ENCODE measurements around the gene GGCT.

GRCh38 chr7:30528779-30529178, 24.1 kb upstream of the GGCT start:
- TF ChIP-seq EZH2 (IDR thresholded peaks at IDR 0.05; ENCODE audit: borderline replicate concordance, low read depth, low read length, severe bottlenecking) (no peak), POLR2A (IDR thresholded peaks at IDR 0.05; ENCODE audit: low read depth, low read length) (no peak), CTCF (IDR thresholded peaks at IDR 0.05; ENCODE audit: extremely low read depth in 1 of 2, insufficient read depth in 1 of 2, low read depth in 1 of 2, low read length in 2 of 2) (no peak), MAX (IDR thresholded peaks at IDR 0.05; ENCODE audit: insufficient read depth, insufficient read length) (no peak)
